HCT116 (cell line): ENCODE results near the gene CHST8. TPM values are rescaled to one million over a fixed set of nuclear protein-coding genes. Genes with fewer than 3 reads are reported as not detected.

Experiments
- ATAC-seq: fragments of 200-7000 bp; cut with Tn5 transposase; 2 replicates; pipeline ENCODE4 v1.9.1; 2020; ENCODE audit warnings: mild to moderate bottlenecking, moderate library complexity
- BruUV-seq: library from RNA; stranded (reverse); fragments of 400-500 nt; replicated peaks from 2 replicates; lab custom pipeline; 2021; lab: Mats Ljungman, UMichigan
- CTCF ChIA-PET: fragments of 300-600 bp; sonication (Branson Sonifier 250); formaldehyde crosslinking; loops from one replicate; lab custom pipeline; 2021; ENCODE audit warnings: antibody characterized with exemption; lab: Charles Lee
- POLR2A ChIA-PET: fragments of 300-600, 350-600 bp; sonication (Branson Sonifier 250); formaldehyde crosslinking; loops from one replicate; lab custom pipeline; 2021; ENCODE audit warnings: antibody characterized with exemption; lab: Charles Lee
- RAD21 ChIA-PET, 2 experiments: fragments of 300-600 bp; sonication (Branson Sonifier 250); formaldehyde crosslinking; loops; one replicate each; lab custom pipeline; 2023; ENCODE audit warnings: low total read pairs in 2 of 2; ENCODE audit not compliant: uncharacterized antibody in 2 of 2, unreplicated experiment in 2 of 2, low non-redundant PET in 1 of 2; lab: Charles Lee
- DNase-seq: peaks from one replicate; pipeline ENCODE4 v3.0.0-alpha.2; 2010; ENCODE audit warnings: low read depth, low spot score
- H2AFZ ChIP-seq: fragments of 200-600 bp; shearing (Covaris generic), sonication (generic); 2 replicates; pipeline ENCODE4 v1.6.1; 2017; ENCODE audit warnings: low read depth, mixed run types, mixed read lengths, antibody characterized with exemption, low read length; ENCODE audit not compliant: poor library complexity, severe bottlenecking
- H3K27ac ChIP-seq: 2 replicates; pipeline ENCODE4 v1.5.1; 2012; ENCODE audit warnings: low read depth, low read length
- H3K27me3 ChIP-seq: fragments of 200-600 bp; sonication (generic); 2 replicates; pipeline ENCODE4 v1.6.1; 2016; ENCODE audit warnings: mixed run types, low read length, mixed read lengths; ENCODE audit not compliant: insufficient read depth
- H3K36me3 ChIP-seq, 2 experiments: fragments of 200-500 bp in 1 of 2; fragments of 200-600 bp in 1 of 2; sonication (Bioruptor generic) in 1 of 2; sonication (generic) in 1 of 2; 2 replicates each; pipeline versions ENCODE4 v1.5.1 to v1.6.1; 2014 to 2016; ENCODE audit warnings: low read length in 2 of 2, inconsistent platforms in 1 of 2, mixed read lengths in 1 of 2, mixed run types in 1 of 2; ENCODE audit not compliant: insufficient read depth in 2 of 2, control insufficient read depth in 1 of 2
- H3K4me1 ChIP-seq, 2 experiments: fragments of 200-600 bp in 1 of 2; sonication (generic) in 1 of 2; 2 replicates each; pipeline versions ENCODE4 v1.5.1 to v1.6.1; 2012 to 2017; ENCODE audit warnings: low read length in 2 of 2, inconsistent platforms in 1 of 2, mild to moderate bottlenecking in 1 of 2, mixed read lengths in 1 of 2, mixed run types in 1 of 2, moderate library complexity in 1 of 2; ENCODE audit not compliant: insufficient read depth in 2 of 2, control insufficient read depth in 1 of 2
- H3K4me2 ChIP-seq: fragments of 200-600 bp; sonication (generic); 2 replicates; pipeline ENCODE4 v1.6.1; 2017; ENCODE audit warnings: mixed run types, low read length, mixed read lengths
- H3K4me3 ChIP-seq, 2 experiments: fragments of 200-600 bp in 1 of 2; sonication (generic) in 1 of 2; replicated peaks in 1 of 2; 2 replicates each; pipeline ENCODE4 v1.5.1; 2011 to 2016; ENCODE audit warnings: low read length in 2 of 2, control low read depth in 1 of 2, low read depth in 1 of 2, mild to moderate bottlenecking in 1 of 2, mixed read lengths in 1 of 2, mixed run types in 1 of 2
- H3K79me2 ChIP-seq: fragments of 200-600 bp; sonication (generic); 2 replicates; pipeline ENCODE4 v1.6.1; 2017; ENCODE audit warnings: mild to moderate bottlenecking, mixed run types, low read length, moderate library complexity, mixed read lengths; ENCODE audit not compliant: insufficient read depth
- H3K9ac ChIP-seq: fragments of 200-600 bp; sonication (generic); 2 replicates; pipeline ENCODE4 v1.6.1; 2016; ENCODE audit warnings: low read length, mixed read lengths
- H3K9me2 ChIP-seq: fragments of 200-600 bp; sonication (generic), shearing (Covaris generic); 2 replicates; pipeline ENCODE4 v1.6.1; 2017; ENCODE audit warnings: mixed run types, mild to moderate bottlenecking, moderate library complexity; ENCODE audit not compliant: insufficient read depth
- H3K9me3 ChIP-seq, 2 experiments: fragments of 200-500 bp in 1 of 2; fragments of 200-600 bp in 1 of 2; sonication (Bioruptor generic) in 1 of 2; sonication (generic) in 1 of 2; 2 replicates each; pipeline ENCODE4 v1.6.1; 2014 to 2017; ENCODE audit warnings: low read length in 2 of 2, mixed read lengths in 2 of 2, inconsistent platforms in 1 of 2, low read depth in 1 of 2, mild to moderate bottlenecking in 1 of 2, mixed run types in 1 of 2, moderate library complexity in 1 of 2; ENCODE audit not compliant: control insufficient read depth in 1 of 2, insufficient read depth in 1 of 2
- H4K20me1 ChIP-seq: fragments of 200-600 bp; sonication (generic), shearing (Covaris generic); 2 replicates; pipeline ENCODE4 v1.6.1; 2017; ENCODE audit warnings: mixed run types, mild to moderate bottlenecking, moderate library complexity; ENCODE audit not compliant: insufficient read depth
- ATF3 ChIP-seq: IDR thresholded peaks from 2 replicates; pipeline ENCODE4 v1.6.1; 2012
- CBX3 ChIP-seq: IDR thresholded peaks from 2 replicates; pipeline ENCODE4 v1.6.1; 2012; ENCODE audit warnings: low read depth
- CEBPB ChIP-seq: IDR thresholded peaks from 2 replicates; pipeline ENCODE4 v1.6.1; 2012; ENCODE audit warnings: low read depth
- EGR1 ChIP-seq: IDR thresholded peaks from 2 replicates; pipeline ENCODE4 v1.6.1; 2012; ENCODE audit warnings: low read depth
- ELF1 ChIP-seq: IDR thresholded peaks from 2 replicates; pipeline ENCODE4 v1.6.1; 2012; ENCODE audit warnings: low read depth, borderline replicate concordance
- EZH2 ChIP-seq: fragments of 200-600 bp; sonication (generic); IDR thresholded peaks from 2 replicates; pipeline ENCODE4 v1.6.1; 2017; ENCODE audit warnings: antibody characterized with exemption, mixed run types
- EZH2phosphoT487 ChIP-seq: fragments of 200-600 bp; IDR thresholded peaks from 2 replicates; pipeline ENCODE4 v1.6.1; 2018; ENCODE audit warnings: antibody characterized with exemption, borderline replicate concordance
- MAX ChIP-seq: IDR thresholded peaks from 2 replicates; pipeline ENCODE4 v1.6.1; 2012
- POLR2A ChIP-seq: IDR thresholded peaks from 2 replicates; pipeline ENCODE4 v1.7.0; 2011; ENCODE audit warnings: borderline replicate concordance; ENCODE audit not compliant: insufficient read depth, insufficient read length; ENCODE audit errors: extremely low read depth
- POLR2AphosphoS5 ChIP-seq: IDR thresholded peaks from 2 replicates; pipeline ENCODE4 v1.6.1; 2011; ENCODE audit warnings: mild to moderate bottlenecking, low read depth, low read length, moderate library complexity
- RAD21 ChIP-seq: IDR thresholded peaks from 2 replicates; pipeline ENCODE4 v1.6.1; 2012; ENCODE audit warnings: low read depth, mild to moderate bottlenecking
- SIN3A ChIP-seq: IDR thresholded peaks from 2 replicates; pipeline ENCODE4 v1.6.1; 2012; ENCODE audit warnings: low read depth
- SP1 ChIP-seq: IDR thresholded peaks from 2 replicates; pipeline ENCODE4 v1.6.1; 2012; ENCODE audit warnings: low read depth
- YY1 ChIP-seq: IDR thresholded peaks from 2 replicates; pipeline ENCODE4 v1.6.1; 2011; ENCODE audit warnings: low read length, low read depth, moderate library complexity, mild to moderate bottlenecking; ENCODE audit not compliant: insufficient replicate concordance; ENCODE audit errors: extremely low read depth
- ZFX ChIP-seq: fragments of 450-650 bp; IDR thresholded peaks from 2 replicates; pipeline ENCODE4 v1.6.1; 2017
- intact Hi-C: fragments of 100-400 bp; cut with micrococcal nuclease; formaldehyde crosslinking; loops from 2 replicates; pipeline ENCODE4 v1.10.0; 2022
- total RNA-seq: library from RNA; stranded (reverse); gene quantifications from one replicate; pipeline ENCODE4 v1.2.1, GENCODE V29; 2021; ENCODE audit not compliant: unreplicated experiment
- TF ChIP-seq, protein P1 (sequence below): IDR thresholded peaks from 2 replicates; pipeline ENCODE4 v1.6.1; 2011; ENCODE audit warnings: mild to moderate bottlenecking, low read length, moderate library complexity; ENCODE audit not compliant: insufficient replicate concordance; ENCODE audit errors: extremely low read depth

The CHST8 gene
- total RNA-seq, 1 experiment from 2014 or later, result not detected

DNA sequence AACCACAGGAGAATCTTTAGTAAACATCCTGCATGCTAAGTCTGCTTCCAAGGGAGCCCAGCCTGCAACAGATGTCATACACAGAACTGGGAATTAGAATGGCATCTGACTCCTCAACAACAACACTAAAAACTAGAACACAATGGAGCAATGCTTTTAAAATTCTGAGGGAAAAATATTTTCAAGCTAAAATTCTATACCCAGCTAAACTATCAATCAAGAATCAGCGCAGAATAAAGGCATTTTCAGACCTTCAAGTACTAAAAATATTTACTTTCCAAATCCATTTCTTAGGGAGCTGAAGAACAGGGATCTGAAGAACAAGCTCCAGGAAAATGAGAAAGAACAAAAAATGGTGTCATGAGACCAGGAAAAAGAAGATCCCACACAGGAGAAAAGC is 46.9 kb upstream of the CHST8 start:
- Histone ChIP-seq H3K9ac (no peak overlapping the region), H4K20me1 (no peaks in the 10 kb centered on the region), H3K27me3 (peaks cover 22% of the 10 kb centered on the region), H3K79me2 (no peaks in the 10 kb centered on the region), H3K27ac (no peak overlapping the region), H3K4me3 (no peak overlapping the region), H3K9me3 (peaks cover 10 to 17% of the 10 kb centered on the region in 2 experiments; a peak in 3 of 4 replicates), H3K4me1 (no peaks in the 10 kb centered on the region), H3K9me2 (no peaks in the 10 kb centered on the region), H3K36me3 (no peaks in the 10 kb centered on the region), H3K4me2 (no peak overlapping the region), H2AFZ (no peak overlapping the region)
- DNase-seq (no peak), ATAC-seq (no peak)
- no peak for TF ChIP-seq RAD21
- TF ChIP-seq, protein P1, sequence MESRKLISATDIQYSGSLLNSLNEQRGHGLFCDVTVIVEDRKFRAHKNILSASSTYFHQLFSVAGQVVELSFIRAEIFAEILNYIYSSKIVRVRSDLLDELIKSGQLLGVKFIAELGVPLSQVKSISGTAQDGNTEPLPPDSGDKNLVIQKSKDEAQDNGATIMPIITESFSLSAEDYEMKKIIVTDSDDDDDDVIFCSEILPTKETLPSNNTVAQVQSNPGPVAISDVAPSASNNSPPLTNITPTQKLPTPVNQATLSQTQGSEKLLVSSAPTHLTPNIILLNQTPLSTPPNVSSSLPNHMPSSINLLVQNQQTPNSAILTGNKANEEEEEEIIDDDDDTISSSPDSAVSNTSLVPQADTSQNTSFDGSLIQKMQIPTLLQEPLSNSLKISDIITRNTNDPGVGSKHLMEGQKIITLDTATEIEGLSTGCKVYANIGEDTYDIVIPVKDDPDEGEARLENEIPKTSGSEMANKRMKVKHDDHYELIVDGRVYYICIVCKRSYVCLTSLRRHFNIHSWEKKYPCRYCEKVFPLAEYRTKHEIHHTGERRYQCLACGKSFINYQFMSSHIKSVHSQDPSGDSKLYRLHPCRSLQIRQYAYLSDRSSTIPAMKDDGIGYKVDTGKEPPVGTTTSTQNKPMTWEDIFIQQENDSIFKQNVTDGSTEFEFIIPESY, result no peak
- no peak for TF ChIP-seq ATF3
- no peak for TF ChIP-seq CBX3
- TF ChIP-seq ELF1, result no peak
- no peak for TF ChIP-seq MAX
- TF ChIP-seq EGR1, result no peak
- no peak for TF ChIP-seq YY1
- TF ChIP-seq EZH2phosphoT487, result no peak
- no peak for TF ChIP-seq SP1
- TF ChIP-seq ZFX, result no peak
- TF ChIP-seq SIN3A, result no peak
- no peak for TF ChIP-seq POLR2A
- no peak for TF ChIP-seq POLR2AphosphoS5
- no peak for TF ChIP-seq EZH2
- no peak for TF ChIP-seq CEBPB
- ChIA-PET RAD21 (no interaction called here), CTCF (no interaction called here), POLR2A (no interaction called here)
- BruUV-seq, result no TSS peak
- intact Hi-C loops, result no loop called here
